IMR-90 (cell line): ENCODE data around the gene LRRC19. TPM values are rescaled to one million over a fixed set of nuclear protein-coding genes. Genes with fewer than 3 reads are reported as not detected.

ENCODE experiments used
- ATAC-seq: fragments of 200-7000 bp; cut with Tn5 transposase; 2 replicates; pipeline ENCODE4 v1.9.1; 2020; ENCODE audit warnings: low read depth, mild to moderate bottlenecking, moderate library complexity
- BruUV-seq: library from RNA; stranded (reverse); fragments of 400-500 nt; replicated peaks from 2 replicates; lab custom pipeline; 2021; lab: Mats Ljungman, UMichigan
- CTCF ChIA-PET: fragments of 300-600 bp; formaldehyde crosslinking; extraction: SDS; loops from one replicate; lab custom pipeline; 2021; ENCODE audit warnings: antibody characterized with exemption; lab: Yijun Ruan, JAX
- POLR2A ChIA-PET: fragments of 300-600 bp; sonication (Branson Sonifier 250); formaldehyde crosslinking; loops from one replicate; lab custom pipeline; 2022; ENCODE audit warnings: antibody characterized with exemption; ENCODE audit not compliant: unreplicated experiment; lab: Charles Lee
- DNase-seq: peaks from one replicate; pipeline ENCODE4 v3.0.0; 2013
- H2AFZ ChIP-seq: replicated peaks from 2 replicates; pipeline ENCODE3; 2013; ENCODE audit warnings: low read length, mild to moderate bottlenecking; ENCODE audit not compliant: poor library complexity
- H2AK5ac ChIP-seq: 2 replicates; pipeline ENCODE4 v1.6.1; 2013; ENCODE audit warnings: low read depth, low read length, inconsistent platforms
- H2AK9ac ChIP-seq: replicated peaks from 2 replicates; pipeline ENCODE3; 2013; ENCODE audit warnings: mild to moderate bottlenecking, low read depth, low read length, moderate library complexity; ENCODE audit not compliant: poor library complexity
- H2BK120ac ChIP-seq: 2 replicates; pipeline ENCODE4 v1.6.1; 2013; ENCODE audit warnings: low read depth, low read length, inconsistent platforms
- H2BK15ac ChIP-seq: 3 replicates; pipeline ENCODE4 v1.6.1; 2013; ENCODE audit warnings: low read depth, low read length, inconsistent platforms
- H2BK20ac ChIP-seq: 2 replicates; pipeline ENCODE4 v1.6.1; 2013; ENCODE audit warnings: low read depth, mild to moderate bottlenecking, inconsistent platforms, low read length, moderate library complexity
- H2BK5ac ChIP-seq: 2 replicates; pipeline ENCODE4 v1.6.1; 2013; ENCODE audit warnings: mild to moderate bottlenecking, low read depth, low read length, inconsistent platforms; ENCODE audit not compliant: poor library complexity, severe bottlenecking
- H3K14ac ChIP-seq: replicated peaks from 2 replicates; pipeline ENCODE4 v1.6.1; 2013; ENCODE audit warnings: low read depth, low read length, inconsistent platforms
- H3K18ac ChIP-seq: 2 replicates; pipeline ENCODE4 v1.6.1; 2013; ENCODE audit warnings: low read depth, low read length, control low read depth
- H3K23ac ChIP-seq: 2 replicates; pipeline ENCODE4 v1.6.1; 2013; ENCODE audit warnings: low read depth, low read length, inconsistent platforms
- H3K27ac ChIP-seq: 2 replicates; pipeline ENCODE4 v1.5.1; 2013; ENCODE audit warnings: mild to moderate bottlenecking, control low read depth, low read length; ENCODE audit not compliant: insufficient read depth
- H3K27me3 ChIP-seq: 2 replicates; pipeline ENCODE4 v1.6.1; 2013; ENCODE audit warnings: low read length; ENCODE audit not compliant: control insufficient read depth, insufficient read depth
- H3K36me3 ChIP-seq: 2 replicates; pipeline ENCODE4 v1.6.1; 2013; ENCODE audit warnings: low read length, mixed read lengths; ENCODE audit not compliant: control insufficient read depth, insufficient read depth
- H3K4ac ChIP-seq: 2 replicates; pipeline ENCODE4 v1.6.1; 2013; ENCODE audit warnings: low read depth, low read length, inconsistent platforms
- H3K4me1 ChIP-seq: 2 replicates; pipeline ENCODE4 v1.6.1; 2013; ENCODE audit warnings: low read length, mixed read lengths; ENCODE audit not compliant: control insufficient read depth, insufficient read depth
- H3K4me2 ChIP-seq: 2 replicates; pipeline ENCODE4 v1.6.1; 2013; ENCODE audit warnings: low read depth, mild to moderate bottlenecking, control low read depth, low read length, moderate library complexity
- H3K4me3 ChIP-seq: 2 replicates; pipeline ENCODE4 v1.5.1; 2013; ENCODE audit warnings: low read depth, mild to moderate bottlenecking, control low read depth, low read length, moderate library complexity; ENCODE audit not compliant: insufficient read depth
- H3K56ac ChIP-seq: 2 replicates; pipeline ENCODE4 v1.6.1; 2013; ENCODE audit warnings: low read length, inconsistent platforms; ENCODE audit not compliant: insufficient read depth; ENCODE audit errors: extremely low read depth
- H3K79me1 ChIP-seq, 2 experiments: 2 replicates each; pipeline ENCODE4 v1.6.1; 2013; ENCODE audit warnings: low read length in 2 of 2, inconsistent platforms in 1 of 2, low read depth in 1 of 2
- H3K9ac ChIP-seq: 2 replicates; pipeline ENCODE4 v1.6.1; 2013; ENCODE audit warnings: low read depth, low read length, control low read depth
- H3K9me1 ChIP-seq: 2 replicates; pipeline ENCODE4 v1.6.1; 2013; ENCODE audit warnings: low read length, inconsistent platforms; ENCODE audit not compliant: insufficient read depth
- H3K9me3 ChIP-seq: 2 replicates; pipeline ENCODE4 v1.6.1; 2013; ENCODE audit warnings: low read length; ENCODE audit not compliant: control insufficient read depth, insufficient read depth
- H4K20me1 ChIP-seq: 2 replicates; pipeline ENCODE4 v1.6.1; 2013; ENCODE audit warnings: low read length, inconsistent platforms; ENCODE audit not compliant: insufficient read depth
- H4K5ac ChIP-seq: 2 replicates; pipeline ENCODE4 v1.6.1; 2013; ENCODE audit warnings: mild to moderate bottlenecking, low read depth, low read length, control low read depth
- H4K8ac ChIP-seq, 2 experiments: 2 replicates each; pipeline ENCODE4 v1.6.1; 2013; ENCODE audit warnings: low read depth in 2 of 2, low read length in 2 of 2, control low read depth in 1 of 2, inconsistent platforms in 1 of 2
- H4K91ac ChIP-seq: 2 replicates; pipeline ENCODE4 v1.6.1; 2013; ENCODE audit warnings: low read depth, low read length, inconsistent platforms; ENCODE audit not compliant: insufficient read depth
- CTCF ChIP-seq: conservative IDR thresholded peaks from 2 replicates; pipeline ENCODE4 v1.5.1; 2012; ENCODE audit warnings: mild to moderate bottlenecking, low read depth, low read length, improper control_type of control experiment
- ELK1 ChIP-seq: fragments of 150-350 bp; IDR thresholded peaks from 2 replicates; pipeline ENCODE4 v1.6.1; 2016; ENCODE audit warnings: low read depth, mild to moderate bottlenecking, low read length, moderate library complexity, borderline replicate concordance
- MAFK ChIP-seq: IDR thresholded peaks from 2 replicates; pipeline ENCODE4 v1.6.1; 2012; ENCODE audit warnings: low read depth, low read length, improper control_type of control experiment
- MAZ ChIP-seq: IDR thresholded peaks from 2 replicates; pipeline ENCODE4 v1.6.1; 2012; ENCODE audit warnings: low read depth, mild to moderate bottlenecking, low read length, improper control_type of control experiment, moderate library complexity, borderline replicate concordance
- MXI1 ChIP-seq: IDR thresholded peaks from 2 replicates; pipeline ENCODE4 v1.6.1; 2012; ENCODE audit warnings: low read depth, mild to moderate bottlenecking, low read length, moderate library complexity, borderline replicate concordance
- NFE2L2 ChIP-seq: fragments of 150-350 bp; IDR thresholded peaks from 2 replicates; pipeline ENCODE4 v1.6.1; 2016; ENCODE audit warnings: low read depth, mild to moderate bottlenecking, low read length
- RAD21 ChIP-seq: IDR thresholded peaks from 2 replicates; pipeline ENCODE4 v1.6.1; 2012; ENCODE audit warnings: low read length, improper control_type of control experiment
- RFX5 ChIP-seq: IDR thresholded peaks from 2 replicates; pipeline ENCODE4 v1.8.0; 2012; ENCODE audit warnings: low read depth, mild to moderate bottlenecking, low read length, moderate library complexity
- SMC3 ChIP-seq: fragments of 150-350 bp; IDR thresholded peaks from 2 replicates; pipeline ENCODE4 v1.6.1; 2016; ENCODE audit warnings: low read depth, mild to moderate bottlenecking, antibody characterized with exemption, low read length, moderate library complexity
- WGBS, 2 experiments: methylation state at CpG; one replicate each; pipeline versions ENCODE4 v1.1.5 to v1.1.7; 2013; ENCODE audit warnings: missing lambda C conversion rate in 2 of 2; ENCODE audit not compliant: insufficient read length in 1 of 2; ENCODE audit errors: extremely low coverage in 2 of 2; 5-methylcytosine and 5-hydroxymethylcytosine counted together
- dilution Hi-C: fragments of 300-500 bp; cut with HindIII; formaldehyde crosslinking; loops from one replicate; pipeline ENCODE4 v1.14.3; 2018; ENCODE audit warnings: low sequenced_read_pairs; ENCODE audit not compliant: unreplicated experiment
- in situ Hi-C: fragments of 300-500 bp; cut with MboI; formaldehyde crosslinking; loops from 3 replicates; pipeline ENCODE4 v1.14.3; 2019; ENCODE audit warnings: low sequenced_read_pairs, inconsistent platforms, mixed read lengths
- intact Hi-C: fragments of 100-400 bp; cut with micrococcal nuclease; formaldehyde crosslinking; loops from 2 replicates; pipeline ENCODE4 v1.10.0; 2022
- polyA plus RNA-seq, 3 experiments: library from polyadenylated mRNA; depleted of rRNA; stranded (reverse); fragments of >200 nt; gene quantifications; 2 replicates each; pipeline ENCODE4 v1.2.3, GENCODE V29; 2012; ENCODE audit warnings: low replicate concordance in 1 of 3
- total RNA-seq: library from RNA; depleted of rRNA; stranded (reverse); fragments of >200 nt; gene quantifications from 2 replicates; pipeline ENCODE4 v1.2.3, GENCODE V29; 2012
- TF ChIP-seq, protein P1 (sequence below): fragments of 150-350 bp; IDR thresholded peaks from 2 replicates; pipeline ENCODE4 v1.6.1; 2017; ENCODE audit warnings: mild to moderate bottlenecking, antibody characterized with exemption, low read length, low read depth

Gene LRRC19
- total and polyA plus RNA-seq, 2 of the 4 experiments (the other 2 are of a cell fraction), result not detected

DNA sequence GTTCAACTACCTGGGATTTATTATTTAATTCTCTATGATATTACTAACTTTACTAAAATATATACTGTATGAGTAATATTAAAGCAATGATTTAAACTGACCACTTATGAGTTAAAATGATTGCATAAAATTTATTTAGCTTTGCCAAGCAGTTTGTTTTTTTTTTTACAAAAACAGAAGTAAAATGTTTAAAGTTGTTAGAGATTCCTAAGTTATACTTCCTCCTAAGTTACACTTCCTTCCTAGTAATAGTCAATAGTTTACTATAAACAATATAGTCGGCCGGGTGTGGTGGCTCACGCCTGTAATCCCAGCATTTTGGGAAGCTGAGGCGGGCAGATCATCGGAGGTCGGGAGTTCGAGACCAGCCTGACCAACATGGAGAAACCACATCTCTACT, 23.7 kb upstream of the LRRC19 start:
- intact Hi-C loops (no loop called here), in situ Hi-C loops (no loop called here), dilution Hi-C loops (no loop called here)
- Histone ChIP-seq H3K14ac (no peak overlapping the region), H3K9ac (no peak overlapping the region), H3K4me3 (no peak overlapping the region), H3K56ac (no peak overlapping the region), H3K27me3 (no peaks in the 10 kb centered on the region), H4K91ac (no peak overlapping the region), H4K20me1 (no peaks in the 10 kb centered on the region), H3K4me1 (no peaks in the 10 kb centered on the region), H3K9me3 (no peaks in the 10 kb centered on the region), H3K4me2 (no peak overlapping the region), H3K23ac (no peak overlapping the region), H2BK15ac (no peak overlapping the region), H2BK120ac (no peak overlapping the region), H2AK9ac (no peak overlapping the region), H3K79me1 (no peaks in the 10 kb centered on the region), H2BK20ac (no peak overlapping the region), H4K5ac (no peak overlapping the region), H2AFZ (no peak overlapping the region), H3K18ac (no peak overlapping the region), H3K27ac (no peak overlapping the region), H4K8ac (no peak overlapping the region), H3K9me1 (no peaks in the 10 kb centered on the region), H2AK5ac (no peak overlapping the region), H2BK5ac (no peak overlapping the region), H3K36me3 (peaks cover 4% of the 10 kb centered on the region), H3K4ac (no peak overlapping the region)
- no peak for TF ChIP-seq RFX5
- TF ChIP-seq, protein P1, sequence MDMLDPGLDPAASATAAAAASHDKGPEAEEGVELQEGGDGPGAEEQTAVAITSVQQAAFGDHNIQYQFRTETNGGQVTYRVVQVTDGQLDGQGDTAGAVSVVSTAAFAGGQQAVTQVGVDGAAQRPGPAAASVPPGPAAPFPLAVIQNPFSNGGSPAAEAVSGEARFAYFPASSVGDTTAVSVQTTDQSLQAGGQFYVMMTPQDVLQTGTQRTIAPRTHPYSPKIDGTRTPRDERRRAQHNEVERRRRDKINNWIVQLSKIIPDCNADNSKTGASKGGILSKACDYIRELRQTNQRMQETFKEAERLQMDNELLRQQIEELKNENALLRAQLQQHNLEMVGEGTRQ, result no peak
- no peak for TF ChIP-seq MXI1
- TF ChIP-seq MAFK, result no peak
- TF ChIP-seq SMC3, result no peak
- no peak for TF ChIP-seq CTCF
- no peak for TF ChIP-seq ELK1
- no peak for TF ChIP-seq MAZ
- no peak for TF ChIP-seq NFE2L2
- no peak for TF ChIP-seq RAD21
- POLR2A ChIA-PET, result interaction anchor here (0.6 kb wide), 1 partner anchor 9 kb away, joined by 16 read pairs; no protein-coding TSS in a partner anchor
- CTCF ChIA-PET, result no interaction called here
- ATAC-seq, result no peak
- no CpG with 5 or more reads among the region's 7 CpGs for WGBS, 2 experiments
- DNase-seq, result no peak
- no TSS peak for BruUV-seq
